PC-9 (cell line): Measurements from ENCODE around the gene PIAS2.

Experiments
- CTCF ChIP-seq: fragments of 200-600 bp; sonication (generic); conservative IDR thresholded peaks from 2 replicates; pipeline ENCODE4 v1.6.1; 2017; ENCODE audit warnings: mixed run types, antibody characterized with exemption, mild to moderate bottlenecking, moderate library complexity
- EZH2 ChIP-seq: fragments of 200-600 bp; sonication (generic); IDR thresholded peaks from 2 replicates; pipeline ENCODE4 v1.8.0; 2017; ENCODE audit warnings: antibody characterized with exemption, low read depth

DNA sequence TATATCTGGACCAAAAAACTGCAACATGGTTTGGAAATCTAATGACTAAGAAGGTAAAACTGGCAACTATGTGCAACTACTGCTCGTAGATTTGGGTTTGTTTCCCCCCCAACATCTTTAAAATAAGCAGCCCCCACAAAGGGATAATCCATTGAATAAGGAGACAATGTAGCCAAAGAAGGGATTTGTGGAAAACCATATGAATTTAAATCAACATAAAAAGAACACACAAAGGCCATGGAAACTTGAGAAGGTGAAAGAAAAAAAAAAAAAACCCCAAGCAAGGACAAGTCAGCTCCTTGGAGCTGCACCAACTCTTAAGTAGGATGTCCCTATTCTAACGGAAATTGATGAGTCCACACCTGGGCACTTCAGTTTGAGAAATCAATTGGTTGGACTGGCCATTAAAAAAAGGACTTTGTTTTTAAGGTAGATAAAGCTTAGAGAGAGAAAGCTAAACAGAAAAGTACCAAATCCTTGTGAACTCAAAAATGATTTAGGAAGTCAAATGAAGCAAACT lies 106.8 kb downstream of the PIAS2 start:
- TF ChIP-seq CTCF: no peak
- TF ChIP-seq EZH2: no peak
